H1 (cell line): ENCODE measurements around the gene LSM3. TPM values are rescaled to one million over a fixed set of nuclear protein-coding genes. Genes with fewer than 3 reads are reported as not detected.

Experiments used
- ASH2L ChIP-seq: fragments of 200-600, 300-600 bp; sonication (generic); IDR thresholded peaks from one replicate; pipeline ENCODE4 v1.7.1; 2017; ENCODE audit warnings: low read length
- CHD7 ChIP-seq: fragments of 300-600 bp; sonication (generic); IDR thresholded peaks from 2 replicates; pipeline ENCODE4 v1.7.1; 2012; ENCODE audit warnings: low read length, moderate library complexity, mild to moderate bottlenecking, inconsistent platforms; ENCODE audit not compliant: insufficient replicate concordance
- CREB1 ChIP-seq: IDR thresholded peaks from 2 replicates; pipeline ENCODE4 v1.6.1; 2012; ENCODE audit warnings: inconsistent platforms
- CTCF ChIP-seq, 3 experiments: IDR thresholded peaks; 1 replicate in 2 of 3; 2 replicates in 1 of 3; pipeline versions ENCODE4 v1.5.1 to v1.6.1; 2011; ENCODE audit warnings: low read length in 3 of 3, mild to moderate bottlenecking in 3 of 3, inconsistent platforms in 2 of 3, low read depth in 1 of 3, moderate library complexity in 1 of 3; ENCODE audit not compliant: insufficient read depth in 1 of 3; ENCODE audit errors: control extremely low read depth in 1 of 3
- JUN ChIP-seq: IDR thresholded peaks from 2 replicates; pipeline ENCODE4 v1.6.1; 2011; ENCODE audit warnings: low read depth, mild to moderate bottlenecking, improper control_type of control experiment, low read length
- MAX ChIP-seq: IDR thresholded peaks from 2 replicates; pipeline ENCODE4 v1.6.1; 2012; ENCODE audit warnings: inconsistent platforms
- RFX5 ChIP-seq: IDR thresholded peaks from 2 replicates; pipeline ENCODE4 v1.6.1; 2011; ENCODE audit warnings: low read depth, low read length, improper control_type of control experiment, borderline replicate concordance
- RNF2 ChIP-seq: fragments of 200-900, 300-1000 bp; sonication (generic); IDR thresholded peaks from 2 replicates; pipeline ENCODE4 v1.7.1; 2016; ENCODE audit warnings: borderline replicate concordance, low read depth, mild to moderate bottlenecking, antibody characterized with exemption, low read length; ENCODE audit not compliant: poor library complexity, severe bottlenecking; ENCODE audit errors: missing control alignments
- polyA plus RNA-seq, 7 experiments: library from polyadenylated mRNA; depleted of rRNA in 3 of 7; stranded (reverse) in 5 of 7; unstranded in 2 of 7; fragments of >200 nt in 5 of 7; fragments of 200-250 nt in 2 of 7; gene quantifications; 1 replicate in 5 of 7; 2 replicates in 1 of 7; 4 replicates in 1 of 7; pipeline versions ENCODE4 v1.2.1 to v1.2.3, GENCODE V29; 2011 to 2013; ENCODE audit warnings: missing spikeins in 2 of 7, mixed read lengths in 2 of 7
- total RNA-seq: library from RNA; stranded (reverse); fragmentation: NEBNext Ultra II Directional; extraction: Animal tissue kit (Norgen Biotek cat#: 25700); gene quantifications from 2 replicates; pipeline ENCODE4 v1.2.1, GENCODE V29; 2021

Gene LSM3
- total and polyA plus RNA-seq, 2 of the 8 experiments (the other 6 are each of a cell fraction or from before 2014, with no cell fraction given), result 7.1 to 25.4 TPM

- no peak for TF ChIP-seq CHD7
- TF ChIP-seq MAX, result no peak
- TF ChIP-seq CTCF (IDR thresholded peaks at IDR 0.05; ENCODE audit: control extremely low read depth in 1 of 3, insufficient read depth in 1 of 3, low read depth in 1 of 3, low read length in 3 of 3), result no peak
- no peak for TF ChIP-seq ASH2L
- TF ChIP-seq RNF2, result no peak
- TF ChIP-seq JUN, result no peak
- no peak for TF ChIP-seq CREB1
- no peak for TF ChIP-seq RFX5
Observed at GRCh38 chr3:14147066-14147435, 31.6 kb upstream of the LSM3 start (continued).
